ENCODE data around the gene LDHAL6A. TPM values are rescaled to one million over a fixed set of nuclear protein-coding genes. Genes with fewer than 3 reads are reported as not detected.

The LDHAL6A gene
- total and polyA plus RNA-seq, 2 of the 13 experiments (the other 11 are each of a cell fraction or from before 2014, with no cell fraction given): not detected

DNA sequence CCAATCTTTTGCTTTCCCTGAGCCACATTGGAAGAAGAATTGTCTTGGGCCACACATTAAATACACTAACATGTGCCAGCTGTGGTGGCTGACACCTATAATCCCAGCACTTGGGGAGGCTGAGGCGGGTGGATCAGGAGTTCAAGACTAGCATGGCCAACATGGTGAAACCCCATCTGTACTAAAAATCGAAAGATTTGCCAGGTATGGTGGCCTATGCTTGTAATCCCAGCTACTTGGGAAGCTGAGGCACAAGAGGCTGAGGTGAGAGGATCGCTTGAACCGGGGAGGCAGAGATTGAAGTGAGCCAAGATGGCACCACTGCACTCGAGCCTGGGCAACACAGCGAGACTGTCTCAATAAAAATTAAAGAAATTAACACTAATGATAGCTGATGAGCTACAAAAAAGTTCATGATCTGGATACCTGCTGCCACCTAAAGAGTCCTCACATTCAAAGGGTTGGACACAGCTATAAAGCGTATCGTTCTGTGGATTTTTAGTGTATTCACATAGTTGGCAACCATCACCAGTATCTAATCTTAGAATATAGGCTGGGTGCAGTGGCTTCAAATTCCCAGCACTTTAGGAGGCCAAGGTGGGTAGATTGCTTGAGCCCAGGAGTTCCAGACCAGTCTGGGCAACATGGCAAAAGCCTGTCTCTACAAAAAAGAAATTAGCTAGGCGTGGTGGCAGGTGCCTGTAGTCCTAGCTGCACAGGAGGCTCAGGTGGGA, 46.9 kb upstream of the LDHAL6A start (continued):
- TF ChIP-seq ZSCAN31 (CRISPR knock-in tag; IDR thresholded peaks at IDR 0.05; ENCODE audit: low read depth) (no peak), GATA4 (IDR thresholded peaks at IDR 0.05; ENCODE audit: borderline replicate concordance, low read depth) (no peak), ZBTB43 (CRISPR knock-in tag; conservative IDR thresholded peaks at IDR 0.05) (no peak), ZNF790 (CRISPR knock-in tag; IDR thresholded peaks at IDR 0.05; ENCODE audit: borderline replicate concordance) (no peak), SNAI1 (CRISPR knock-in tag; IDR thresholded peaks at IDR 0.05; ENCODE audit: borderline replicate concordance) (no peak), IRX3 (CRISPR knock-in tag; IDR thresholded peaks at IDR 0.05; ENCODE audit: borderline replicate concordance, low read depth) (no peak), ZNF75D (CRISPR knock-in tag; IDR thresholded peaks at IDR 0.05; ENCODE audit: borderline replicate concordance) (no peak), HNF1A (IDR thresholded peaks at IDR 0.05; ENCODE audit: low read depth) (no peak), HNF1A (CRISPR knock-in tag; IDR thresholded peaks at IDR 0.05; ENCODE audit: borderline replicate concordance) (no peak), ZNF841 (CRISPR knock-in tag; IDR thresholded peaks at IDR 0.05; ENCODE audit: borderline replicate concordance) (no peak), CBX2 (IDR thresholded peaks at IDR 0.05; ENCODE audit: low read depth, low read length) (no peak), CBX2 (CRISPR knock-in tag; IDR thresholded peaks at IDR 0.05; ENCODE audit: low read depth) (no peak), ZNF484 (CRISPR knock-in tag; IDR thresholded peaks at IDR 0.05; ENCODE audit: borderline replicate concordance, low read depth) (no peak), ZNF3 (CRISPR knock-in tag; IDR thresholded peaks at IDR 0.05) (no peak)
- TF ChIP-seq, protein P1, sequence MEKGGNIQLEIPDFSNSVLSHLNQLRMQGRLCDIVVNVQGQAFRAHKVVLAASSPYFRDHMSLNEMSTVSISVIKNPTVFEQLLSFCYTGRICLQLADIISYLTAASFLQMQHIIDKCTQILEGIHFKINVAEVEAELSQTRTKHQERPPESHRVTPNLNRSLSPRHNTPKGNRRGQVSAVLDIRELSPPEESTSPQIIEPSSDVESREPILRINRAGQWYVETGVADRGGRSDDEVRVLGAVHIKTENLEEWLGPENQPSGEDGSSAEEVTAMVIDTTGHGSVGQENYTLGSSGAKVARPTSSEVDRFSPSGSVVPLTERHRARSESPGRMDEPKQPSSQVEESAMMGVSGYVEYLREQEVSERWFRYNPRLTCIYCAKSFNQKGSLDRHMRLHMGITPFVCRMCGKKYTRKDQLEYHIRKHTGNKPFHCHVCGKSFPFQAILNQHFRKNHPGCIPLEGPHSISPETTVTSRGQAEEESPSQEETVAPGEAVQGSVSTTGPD (CRISPR knock-in tag; IDR thresholded peaks at IDR 0.05): no peak
- TF ChIP-seq, protein P2, sequence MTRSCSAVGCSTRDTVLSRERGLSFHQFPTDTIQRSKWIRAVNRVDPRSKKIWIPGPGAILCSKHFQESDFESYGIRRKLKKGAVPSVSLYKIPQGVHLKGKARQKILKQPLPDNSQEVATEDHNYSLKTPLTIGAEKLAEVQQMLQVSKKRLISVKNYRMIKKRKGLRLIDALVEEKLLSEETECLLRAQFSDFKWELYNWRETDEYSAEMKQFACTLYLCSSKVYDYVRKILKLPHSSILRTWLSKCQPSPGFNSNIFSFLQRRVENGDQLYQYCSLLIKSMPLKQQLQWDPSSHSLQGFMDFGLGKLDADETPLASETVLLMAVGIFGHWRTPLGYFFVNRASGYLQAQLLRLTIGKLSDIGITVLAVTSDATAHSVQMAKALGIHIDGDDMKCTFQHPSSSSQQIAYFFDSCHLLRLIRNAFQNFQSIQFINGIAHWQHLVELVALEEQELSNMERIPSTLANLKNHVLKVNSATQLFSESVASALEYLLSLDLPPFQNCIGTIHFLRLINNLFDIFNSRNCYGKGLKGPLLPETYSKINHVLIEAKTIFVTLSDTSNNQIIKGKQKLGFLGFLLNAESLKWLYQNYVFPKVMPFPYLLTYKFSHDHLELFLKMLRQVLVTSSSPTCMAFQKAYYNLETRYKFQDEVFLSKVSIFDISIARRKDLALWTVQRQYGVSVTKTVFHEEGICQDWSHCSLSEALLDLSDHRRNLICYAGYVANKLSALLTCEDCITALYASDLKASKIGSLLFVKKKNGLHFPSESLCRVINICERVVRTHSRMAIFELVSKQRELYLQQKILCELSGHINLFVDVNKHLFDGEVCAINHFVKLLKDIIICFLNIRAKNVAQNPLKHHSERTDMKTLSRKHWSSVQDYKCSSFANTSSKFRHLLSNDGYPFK (CRISPR knock-in tag; IDR thresholded peaks at IDR 0.05; ENCODE audit: borderline replicate concordance): no peak

Measured in HepG2 (cell line).